ENCODE data around the gene SPOCK1.

GRCh38 chr5:137465930-137466329 is 33.2 kb downstream of the SPOCK1 start:
- TF ChIP-seq MYC (IDR thresholded peaks at IDR 0.05; ENCODE audit: low read depth, low read length): no peak
- TF ChIP-seq EZH2 (IDR thresholded peaks at IDR 0.05; ENCODE audit: borderline replicate concordance, low read depth, low read length, severe bottlenecking): no peak
- TF ChIP-seq CTCF (IDR thresholded peaks at IDR 0.05; ENCODE audit: extremely low read depth in 1 of 2, insufficient read depth in 1 of 2, low read depth in 1 of 2, low read length in 2 of 2): no peak
- TF ChIP-seq POLR2A (IDR thresholded peaks at IDR 0.05; ENCODE audit: low read depth, low read length): no peak

Data from endothelial cell of umbilical vein (primary cell).